Measurements from ENCODE around the gene BMPER. TPM values are rescaled to one million over a fixed set of nuclear protein-coding genes. Genes with fewer than 3 reads are reported as not detected.

Gene BMPER
- total and polyA plus RNA-seq, 2 of the 8 experiments (the other 6 are each of a cell fraction or from before 2014, with no cell fraction given), result 0.33 to 0.69 TPM

- TF ChIP-seq POU5F1 (IDR thresholded peaks at IDR 0.05; ENCODE audit: low read depth, low read length) (no peak), RFX5 (IDR thresholded peaks at IDR 0.05; ENCODE audit: borderline replicate concordance, low read depth, low read length) (no peak), NANOG (IDR thresholded peaks at IDR 0.05; ENCODE audit: insufficient read depth, low read depth, low read length, poor library complexity, severe bottlenecking) (no peak)
These were observed 272.1 kb downstream of the BMPER start (continued) for GRCh38 chr7:34177476-34177875.

Measured in H1 (cell line).